Cardiac fibroblast (primary cell): Measurements from ENCODE around the gene SRPK2.
"Not testable (repeated sequence)": the region's sequence is repeated elsewhere in the genome, so short reads cannot be mapped to it uniquely, and the experiment has no call there.

Experiments
- DNase-seq, 2 donors: peaks; one replicate each; pipeline versions ENCODE4 v3.0.0 to v3.0.0-alpha.2; 2010; ENCODE audit warnings: low read depth in 2 of 2
- H3K4me3 ChIP-seq, 2 donors: replicated peaks in 1 of 2; 1 replicate in 1 of 2; 2 replicates in 1 of 2; pipeline ENCODE4 v1.5.1; 2011; ENCODE audit warnings: low read depth in 2 of 2, low read length in 2 of 2, mild to moderate bottlenecking in 2 of 2, moderate library complexity in 1 of 2
- CTCF ChIP-seq: IDR thresholded peaks from one replicate; pipeline ENCODE4 v1.5.1; 2011; ENCODE audit warnings: low read depth, mild to moderate bottlenecking, low read length, inconsistent platforms

The SRPK2 gene

GRCh38 chr7:105327201-105327600, 61.5 kb downstream of the SRPK2 start:
- TF ChIP-seq CTCF: no peak
- H3K4me3 ChIP-seq: no peak overlapping the region
- DNase-seq: no peak

GRCh38 chr7:105325216-105325904, 63.4 kb downstream of the SRPK2 start:
- no peak overlapping the region for H3K4me3 ChIP-seq
- no peak for TF ChIP-seq CTCF
- DNase-seq: no peak

DNA sequence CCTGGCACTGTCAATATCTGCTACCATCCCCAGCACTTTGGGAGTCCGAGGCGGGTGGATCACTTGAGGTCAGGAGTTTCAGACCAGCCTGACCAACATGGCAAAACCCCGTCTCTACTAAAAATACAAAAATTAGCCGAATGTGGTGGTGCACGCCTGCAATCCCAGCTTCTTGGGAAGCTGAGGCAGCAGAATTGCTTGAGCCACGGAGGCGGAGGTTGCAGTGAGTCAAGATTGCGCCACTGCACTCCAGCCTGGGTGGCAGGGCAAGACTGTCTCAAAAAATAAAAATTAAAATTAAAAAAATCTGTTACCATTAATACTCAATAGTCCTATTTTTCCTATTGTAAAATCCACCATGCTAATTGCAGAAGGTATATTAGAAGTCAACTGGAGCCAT, 64.1 kb downstream of the SRPK2 start:
- DNase-seq, H3K4me3 ChIP-seq: not testable (repeated sequence)

DNA sequence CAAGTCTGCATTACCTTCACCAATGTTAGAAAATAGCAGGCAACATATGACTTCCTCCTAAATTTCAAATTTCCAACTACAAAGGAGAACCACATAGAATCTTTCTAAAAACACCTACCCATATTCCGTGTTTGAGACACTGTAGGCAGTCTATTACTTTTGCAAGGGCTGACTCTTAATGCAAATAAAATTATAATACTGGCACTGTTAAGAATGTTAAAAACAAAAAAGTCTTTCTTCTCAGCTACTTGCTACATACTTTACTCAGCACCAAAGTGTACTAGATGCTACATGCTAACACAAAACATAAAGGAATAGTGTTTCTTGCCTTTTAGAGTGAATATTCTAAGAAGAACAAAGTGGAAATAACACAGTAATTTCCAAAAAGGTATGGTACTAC, 65.4 kb downstream of the SRPK2 start:
- H3K4me3 ChIP-seq: no peak overlapping the region
- no peak for TF ChIP-seq CTCF
- DNase-seq: no peak

- no peak overlapping the region for H3K4me3 ChIP-seq
- no peak for DNase-seq
- TF ChIP-seq CTCF: no peak
Observed at GRCh38 chr7:105322655-105323277, 66.0 kb downstream of the SRPK2 start.

- no peak for DNase-seq
- TF ChIP-seq CTCF: no peak
- no peak overlapping the region for H3K4me3 ChIP-seq
Observed at GRCh38 chr7:105321754-105322455, 66.8 kb downstream of the SRPK2 start.

GRCh38 chr7:105320896-105321295, 67.8 kb downstream of the SRPK2 start:
- no peak for TF ChIP-seq CTCF
- H3K4me3 ChIP-seq: no peak overlapping the region
- DNase-seq: no peak
